ENCODE measurements around the gene FAM124A.
A peak's percentile ranks its signal among the peaks of the same experiment; 100 is the strongest.
"Not testable (repeated sequence)": the region's sequence is repeated elsewhere in the genome, so short reads cannot be mapped to it uniquely, and the experiment has no call there.

Gene FAM124A

GRCh38 chr13:51286135-51287002 lies 64.2 kb downstream of the FAM124A start:
- peak; percentile 82 for DNase-seq
- in situ Hi-C loops (cut with MboI; ENCODE audit: low pct_unique_long_range_greater_than_20kb, low sequenced_read_pairs): no loop called here

GRCh38 chr13:51287758-51288157 lies 65.6 kb downstream of the FAM124A start:
- DNase-seq: no peak
- in situ Hi-C loops (cut with MboI; ENCODE audit: low pct_unique_long_range_greater_than_20kb, low sequenced_read_pairs): no loop called here

DNA sequence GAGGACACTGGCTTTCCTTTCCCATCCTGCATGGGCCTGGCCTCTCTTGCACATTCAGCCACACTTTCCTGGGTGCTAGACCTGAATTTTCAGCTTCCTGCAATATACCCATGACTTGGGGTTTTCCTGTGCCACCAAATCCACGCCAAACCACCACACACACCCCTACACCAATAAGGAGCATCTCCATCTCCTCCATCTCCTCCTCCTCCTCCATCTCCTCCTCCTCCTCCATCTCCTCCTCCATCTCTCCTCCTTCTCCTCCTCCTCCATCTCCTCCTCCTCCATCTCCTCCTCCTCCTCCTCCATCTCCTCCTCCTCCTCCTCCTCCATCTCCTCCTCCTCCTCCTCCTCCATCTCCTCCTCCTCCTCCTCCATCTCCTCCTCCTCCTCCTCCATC lies 66.1 kb downstream of the FAM124A start:
- in situ Hi-C loops (cut with MboI; ENCODE audit: low pct_unique_long_range_greater_than_20kb, low sequenced_read_pairs); DNase-seq: not testable (repeated sequence)

DNA sequence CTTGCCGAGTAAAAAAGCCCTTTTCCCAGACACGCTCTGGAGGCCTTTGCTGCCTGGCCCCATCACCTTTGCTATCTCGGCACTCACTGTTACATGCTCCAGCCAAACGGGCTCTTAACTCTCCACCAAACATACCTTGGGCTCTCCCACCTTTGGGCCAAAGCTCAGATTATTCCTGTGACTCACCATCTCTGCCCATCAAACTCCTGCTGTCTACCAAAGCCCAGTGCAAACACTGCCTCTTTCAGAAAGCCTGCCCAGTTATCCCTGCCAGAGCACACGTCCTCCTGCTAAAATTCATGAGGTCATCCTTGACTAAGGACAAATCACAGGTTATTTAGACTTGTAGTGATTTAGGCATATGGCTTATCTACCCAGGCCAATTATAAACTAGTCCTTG lies 69.1 kb downstream of the FAM124A start:
- in situ Hi-C loops (cut with MboI; ENCODE audit: low pct_unique_long_range_greater_than_20kb, low sequenced_read_pairs): no loop called here
- DNase-seq: no peak

- DNase-seq: no peak
- in situ Hi-C loops (cut with MboI; ENCODE audit: low pct_unique_long_range_greater_than_20kb, low sequenced_read_pairs): no loop called here
These were observed 69.9 kb downstream of the FAM124A start for GRCh38 chr13:51292000-51292565.

GRCh38 chr13:51297556-51297955 lies 75.4 kb downstream of the FAM124A start:
- no peak for DNase-seq
- in situ Hi-C loops (cut with MboI; ENCODE audit: low pct_unique_long_range_greater_than_20kb, low sequenced_read_pairs): no loop called here

GRCh38 chr13:51298812-51299211 lies 76.6 kb downstream of the FAM124A start:
- in situ Hi-C loops (cut with MboI; ENCODE audit: low pct_unique_long_range_greater_than_20kb, low sequenced_read_pairs): no loop called here
- DNase-seq: no peak

GRCh38 chr13:51303063-51303552 lies 80.9 kb downstream of the FAM124A start:
- no peak for DNase-seq
- in situ Hi-C loops (cut with MboI; ENCODE audit: low pct_unique_long_range_greater_than_20kb, low sequenced_read_pairs): no loop called here

DNA sequence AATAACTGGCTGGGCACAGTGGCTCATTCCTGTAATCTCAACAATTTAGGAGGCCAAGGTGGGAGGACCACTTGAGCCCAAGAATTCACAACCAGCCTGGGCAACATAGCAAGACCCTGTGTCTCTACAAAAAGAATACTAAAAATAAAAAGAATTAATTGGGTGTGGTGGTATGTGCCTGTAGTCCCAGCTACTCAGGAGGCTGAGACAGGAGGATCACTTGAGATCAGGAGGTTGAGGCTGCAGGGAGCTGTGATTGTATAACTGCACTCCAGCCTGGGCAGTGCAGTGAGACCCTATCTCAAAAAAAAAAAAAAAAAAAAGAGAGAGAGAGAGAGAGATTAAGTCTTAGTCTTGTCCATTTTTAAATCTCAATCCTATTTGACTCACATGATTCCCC lies 81.7 kb downstream of the FAM124A start:
- in situ Hi-C loops (cut with MboI; ENCODE audit: low pct_unique_long_range_greater_than_20kb, low sequenced_read_pairs): no loop called here

DNA sequence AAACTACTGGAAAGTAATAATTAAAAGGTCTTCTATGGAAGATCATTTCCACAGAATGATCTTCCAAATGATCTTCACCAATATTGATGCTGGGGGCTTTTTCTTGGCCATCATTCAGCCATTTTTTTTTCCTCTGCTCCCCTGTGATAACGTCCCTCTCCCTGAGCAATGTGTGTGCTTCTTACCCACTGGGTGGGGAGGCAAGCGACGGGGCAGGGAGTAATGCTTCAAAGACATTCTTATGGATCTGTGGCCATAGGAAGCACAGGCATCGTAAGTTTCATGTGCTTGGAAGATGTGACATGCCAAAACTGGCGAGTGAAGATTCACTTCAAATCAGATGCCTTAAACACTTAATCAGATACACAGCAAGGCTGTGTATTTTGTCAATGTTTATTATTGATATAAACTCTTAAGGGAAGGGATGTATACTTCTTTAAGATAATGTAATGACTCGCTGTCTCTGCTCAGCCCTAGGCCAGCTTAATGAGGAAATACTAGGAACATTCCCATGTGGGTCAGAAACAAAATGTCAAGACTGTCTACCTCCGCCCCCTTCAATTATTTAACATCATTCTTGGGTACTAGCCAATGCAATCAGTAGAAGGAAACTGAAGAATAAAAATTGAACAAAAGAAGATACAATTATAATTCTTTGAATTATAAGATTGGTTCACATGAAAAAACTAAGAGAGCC lies 83.2 kb downstream of the FAM124A start:
- in situ Hi-C loops (cut with MboI; ENCODE audit: low pct_unique_long_range_greater_than_20kb, low sequenced_read_pairs): no loop called here
- no peak for DNase-seq

More for the DNA sequence above, 81.7 kb downstream of the FAM124A start:
- no peak for DNase-seq

DNA sequence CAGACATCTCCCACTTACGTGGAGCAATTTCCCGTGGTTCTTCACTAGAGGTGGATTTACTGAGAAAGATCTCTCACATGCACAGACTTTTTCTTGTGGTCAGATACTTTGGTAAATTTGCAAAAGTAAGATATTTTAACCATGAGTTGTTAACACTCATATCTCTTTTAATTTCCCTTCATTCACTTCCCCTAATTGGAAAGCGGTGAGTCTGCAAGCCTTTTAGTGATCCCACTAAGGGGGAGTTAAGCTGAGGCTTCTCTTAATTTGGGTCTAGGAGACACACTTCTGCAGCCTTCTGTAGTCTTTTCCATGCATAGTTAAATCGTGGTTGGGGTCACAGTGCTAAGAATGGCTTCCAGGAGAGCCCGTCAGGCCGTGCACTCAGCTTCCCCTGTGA lies 86.6 kb downstream of the FAM124A start:
- in situ Hi-C loops (cut with MboI; ENCODE audit: low pct_unique_long_range_greater_than_20kb, low sequenced_read_pairs): no loop called here

GRCh38 chr13:51311231-51311630 lies 89.0 kb downstream of the FAM124A start:
- no peak for DNase-seq
- in situ Hi-C loops (cut with MboI; ENCODE audit: low pct_unique_long_range_greater_than_20kb, low sequenced_read_pairs): no loop called here

More for the DNA sequence above, 86.6 kb downstream of the FAM124A start:
- DNase-seq: peak; percentile 39

DNA sequence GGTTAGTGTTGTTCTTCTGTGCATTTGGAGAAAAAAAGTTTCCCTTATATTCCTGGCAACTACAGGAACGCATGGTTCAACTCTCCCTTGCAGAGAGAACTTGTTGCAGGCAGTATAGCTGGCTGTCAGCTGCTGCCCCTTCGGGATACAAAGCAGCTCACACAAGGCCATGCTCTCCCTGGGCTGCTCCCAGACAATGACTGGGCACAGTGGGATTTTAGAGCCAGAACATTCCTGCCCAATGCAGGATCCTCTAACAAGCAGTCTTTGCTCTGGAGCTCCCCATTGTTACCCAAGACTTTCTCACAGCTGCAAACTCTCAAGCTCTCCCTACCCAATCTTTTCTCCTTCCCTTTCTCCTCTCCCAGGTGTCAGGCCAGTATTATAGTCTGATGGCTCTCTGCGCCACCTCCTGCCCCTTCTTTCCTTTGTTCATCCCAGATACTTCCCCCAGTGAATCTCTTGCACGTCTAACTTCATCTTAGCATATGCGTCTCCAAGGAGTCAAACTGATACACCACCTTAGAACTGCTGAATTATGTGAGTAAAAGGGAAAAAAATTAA lies 89.8 kb downstream of the FAM124A start:
- in situ Hi-C loops (cut with MboI; ENCODE audit: low pct_unique_long_range_greater_than_20kb, low sequenced_read_pairs): no loop called here
- DNase-seq: no peak

DNA sequence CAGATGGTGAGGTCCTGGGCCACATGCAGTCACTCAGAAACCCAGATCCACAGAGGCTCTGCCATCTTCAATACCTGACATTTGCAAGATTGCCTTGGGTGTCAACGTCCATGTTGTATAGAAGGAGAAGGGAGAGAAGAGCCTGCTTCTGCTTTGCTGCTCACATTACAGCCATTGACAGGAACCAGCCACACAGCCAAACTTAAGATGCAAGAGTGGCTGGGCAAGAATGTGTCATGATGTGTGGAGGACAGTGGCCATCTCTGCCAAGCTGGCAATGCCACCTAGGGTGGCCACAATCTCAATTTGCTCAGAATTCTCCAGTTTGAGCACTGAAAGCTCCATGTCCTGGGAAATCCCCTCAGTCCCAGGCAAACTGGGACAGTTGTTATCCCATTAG lies 91.4 kb downstream of the FAM124A start:
- in situ Hi-C loops (cut with MboI; ENCODE audit: low pct_unique_long_range_greater_than_20kb, low sequenced_read_pairs): no loop called here
- no peak for DNase-seq

DNA sequence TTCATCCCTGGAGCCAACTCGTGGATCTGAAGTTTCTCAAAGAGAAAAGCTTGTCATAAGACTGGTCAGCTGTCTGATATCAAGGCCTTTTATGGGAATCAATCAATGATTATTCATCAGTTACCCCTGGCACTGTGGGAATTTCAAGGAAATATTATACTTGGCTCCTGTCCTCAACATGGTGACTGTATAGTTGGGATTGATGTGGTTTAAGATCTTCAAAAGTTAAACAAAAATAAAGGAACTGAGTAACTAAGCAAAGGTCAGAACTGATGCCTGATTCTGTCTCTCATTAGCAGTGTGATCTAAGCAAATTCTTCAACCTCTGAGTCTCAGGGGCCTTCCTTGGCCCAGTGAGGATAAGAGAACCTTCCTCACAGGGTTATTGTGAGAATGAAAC lies 95.1 kb downstream of the FAM124A start:
- no peak for DNase-seq
- in situ Hi-C loops (cut with MboI; ENCODE audit: low pct_unique_long_range_greater_than_20kb, low sequenced_read_pairs): no loop called here

GRCh38 chr13:51318015-51318414 lies 95.8 kb downstream of the FAM124A start:
- no peak for DNase-seq
- in situ Hi-C loops (cut with MboI; ENCODE audit: low pct_unique_long_range_greater_than_20kb, low sequenced_read_pairs): no loop called here

DNA sequence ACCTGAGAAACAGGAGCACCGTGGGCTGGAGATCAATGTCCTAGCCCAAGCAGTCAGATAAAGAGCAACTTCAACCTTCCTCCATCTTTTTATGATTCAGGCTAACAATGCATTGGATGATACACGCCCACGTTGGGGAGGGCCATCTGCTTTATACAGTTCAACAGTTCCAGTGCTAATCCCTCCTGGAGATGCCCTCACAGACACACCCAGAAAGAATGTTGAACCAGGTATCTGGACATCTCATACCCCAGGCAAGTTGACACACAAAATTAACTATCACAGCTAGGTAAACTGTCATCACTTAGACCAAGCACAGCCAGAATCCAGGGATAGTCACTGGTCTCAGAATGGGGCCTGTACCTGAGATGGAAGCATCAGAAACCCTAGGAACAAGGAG lies 96.7 kb downstream of the FAM124A start:
- DNase-seq: no peak
- in situ Hi-C loops (cut with MboI; ENCODE audit: low pct_unique_long_range_greater_than_20kb, low sequenced_read_pairs): no loop called here

GRCh38 chr13:51321836-51322235 lies 99.6 kb downstream of the FAM124A start:
- in situ Hi-C loops (cut with MboI; ENCODE audit: low pct_unique_long_range_greater_than_20kb, low sequenced_read_pairs): no loop called here
- no peak for DNase-seq

GRCh38 chr13:51322826-51323225 lies 100.6 kb downstream of the FAM124A start:
- in situ Hi-C loops (cut with MboI; ENCODE audit: low pct_unique_long_range_greater_than_20kb, low sequenced_read_pairs): no loop called here
- no peak for DNase-seq
